SK-N-SH (cell line): ENCODE results near the gene ENTPD2. TPM values are rescaled to one million over a fixed set of nuclear protein-coding genes. Genes with fewer than 3 reads are reported as not detected.

Source experiments
- CTCF ChIA-PET: fragments of 300-600, 350-600 bp; formaldehyde crosslinking; extraction: SDS; loops from one replicate; lab custom pipeline; 2021; lab: Yijun Ruan, JAX
- POLR2A ChIA-PET: fragments of 350-600 bp; sonication (Branson Sonifier 250); formaldehyde crosslinking; extraction: SDS; loops from one replicate; lab custom pipeline; 2020; ENCODE audit warnings: antibody characterized with exemption, inconsistent platforms; lab: Yijun Ruan, JAX
- DNase-seq: peaks from one replicate; pipeline ENCODE4 v3.0.0; 2012
- H2AFZ ChIP-seq: fragments of 200-600 bp; sonication (generic); 2 replicates; pipeline ENCODE4 v1.8.1; 2016; ENCODE audit warnings: antibody characterized with exemption, mild to moderate bottlenecking, low read depth
- H3F3A ChIP-seq: fragments of 200-600 bp; sonication (generic); replicated peaks from 2 replicates; pipeline ENCODE3; 2016; ENCODE audit warnings: antibody characterized with exemption, mild to moderate bottlenecking; ENCODE audit not compliant: insufficient read depth
- H3K27ac ChIP-seq, 2 experiments: fragments of 200-500 bp in 1 of 2; fragments of 200-600 bp in 1 of 2; sonication (Bioruptor generic) in 1 of 2; sonication (generic), shearing (Covaris generic) in 1 of 2; 2 replicates each; pipeline versions ENCODE4 v1.5.1 to v1.6.1; 2014 to 2016; ENCODE audit warnings: low read depth in 2 of 2, inconsistent platforms in 1 of 2, low read length in 1 of 2, mild to moderate bottlenecking in 1 of 2, mixed read lengths in 1 of 2
- H3K27me3 ChIP-seq: fragments of 200-600 bp; sonication (generic), shearing (Covaris generic); 2 replicates; pipeline ENCODE4 v1.6.1; 2016; ENCODE audit warnings: mixed run types; ENCODE audit not compliant: insufficient read depth
- H3K36me3 ChIP-seq, 2 experiments: fragments of 200-500 bp in 1 of 2; fragments of 200-600 bp in 1 of 2; sonication (Bioruptor generic) in 1 of 2; sonication (generic) in 1 of 2; replicated peaks in 1 of 2; 2 replicates each; pipeline versions ENCODE3 to v1.5.1; 2014 to 2016; ENCODE audit warnings: low read length in 1 of 2, mild to moderate bottlenecking in 1 of 2; ENCODE audit not compliant: insufficient read depth in 2 of 2, control insufficient read depth in 1 of 2
- H3K4me1 ChIP-seq, 2 experiments: fragments of 200-500 bp in 1 of 2; fragments of 200-600 bp in 1 of 2; sonication (Bioruptor generic) in 1 of 2; sonication (generic), shearing (Covaris generic) in 1 of 2; 2 replicates each; pipeline versions ENCODE4 v1.5.1 to v1.6.1; 2014 to 2016; ENCODE audit warnings: low read depth in 1 of 2, low read length in 1 of 2, mixed run types in 1 of 2; ENCODE audit not compliant: insufficient read depth in 2 of 2, control insufficient read depth in 1 of 2
- H3K4me2 ChIP-seq: fragments of 200-600 bp; sonication (generic), shearing (Covaris generic); 2 replicates; pipeline ENCODE4 v1.6.1; 2017; ENCODE audit warnings: mixed run types
- H3K4me3 ChIP-seq, 2 experiments: fragments of 200-500 bp in 1 of 2; fragments of 200-600 bp in 1 of 2; sonication (Bioruptor generic) in 1 of 2; sonication (generic), shearing (Covaris generic) in 1 of 2; 2 replicates each; pipeline versions ENCODE4 v1.5.1 to v1.8.1; 2014 to 2016; ENCODE audit warnings: low read depth in 2 of 2, inconsistent platforms in 1 of 2, low read length in 1 of 2, mild to moderate bottlenecking in 1 of 2, mixed read lengths in 1 of 2, moderate library complexity in 1 of 2
- H3K79me2 ChIP-seq: fragments of 200-600 bp; sonication (generic); 2 replicates; pipeline ENCODE4 v1.8.1; 2017; ENCODE audit warnings: mild to moderate bottlenecking; ENCODE audit not compliant: insufficient read depth
- H3K9ac ChIP-seq: fragments of 200-600 bp; sonication (generic); 2 replicates; pipeline ENCODE4 v1.6.1; 2017; ENCODE audit warnings: mixed run types
- H3K9me2 ChIP-seq: fragments of 200-600 bp; sonication (generic); 2 replicates; pipeline ENCODE4 v1.6.1; 2017; ENCODE audit warnings: mixed run types
- H3K9me3 ChIP-seq: fragments of 200-600 bp; sonication (generic); 2 replicates; pipeline ENCODE4 v1.6.1; 2017; ENCODE audit warnings: mixed run types, mild to moderate bottlenecking, moderate library complexity
- H4K20me1 ChIP-seq: fragments of 200-600 bp; sonication (generic); 2 replicates; pipeline ENCODE4 v1.6.1; 2017; ENCODE audit warnings: mild to moderate bottlenecking, mixed run types; ENCODE audit not compliant: insufficient read depth
- CHD2 ChIP-seq: fragments of 150-350 bp; IDR thresholded peaks from 2 replicates; pipeline ENCODE4 v1.6.1; 2018; ENCODE audit warnings: low read length; ENCODE audit not compliant: partially characterized antibody
- ELF1 ChIP-seq: IDR thresholded peaks from 2 replicates; pipeline ENCODE4 v1.4.0; 2012
- FOSL2 ChIP-seq: IDR thresholded peaks from 2 replicates; pipeline ENCODE4 v1.4.0; 2012; ENCODE audit warnings: low read depth, mild to moderate bottlenecking, moderate library complexity, borderline replicate concordance
- FOXJ3 ChIP-seq: sonication (generic); formaldehyde crosslinking; IDR thresholded peaks from 2 replicates; pipeline ENCODE4 v1.5.1; 2020; ENCODE audit warnings: mild to moderate bottlenecking, missing genetic modification reagents
- FOXM1 ChIP-seq: IDR thresholded peaks from 2 replicates; pipeline ENCODE4 v1.4.0; 2012; ENCODE audit warnings: low read depth, mild to moderate bottlenecking
- MXI1 ChIP-seq: IDR thresholded peaks from 2 replicates; pipeline ENCODE4 v1.6.1; 2012; ENCODE audit warnings: mild to moderate bottlenecking, low read depth, low read length, improper control_type of control experiment
- NRF1 ChIP-seq: IDR thresholded peaks from 2 replicates; pipeline ENCODE4 v1.6.1; 2012; ENCODE audit warnings: low read depth, mild to moderate bottlenecking, low read length
- POLR2AphosphoS5 ChIP-seq: IDR thresholded peaks from 2 replicates; pipeline ENCODE4 v1.6.1; 2012; ENCODE audit warnings: low read depth, low read length
- RAD21 ChIP-seq: IDR thresholded peaks from 2 replicates; pipeline ENCODE4 v1.6.1; 2012; ENCODE audit warnings: mild to moderate bottlenecking, low read length
- RFX5 ChIP-seq: IDR thresholded peaks from 2 replicates; pipeline ENCODE4 v1.6.1; 2012; ENCODE audit warnings: mild to moderate bottlenecking, improper control_type of control experiment, low read length
- SIN3A ChIP-seq: IDR thresholded peaks from 2 replicates; pipeline ENCODE4 v1.6.1; 2012; ENCODE audit warnings: low read depth, mild to moderate bottlenecking, low read length, moderate library complexity, borderline replicate concordance
- TAF1 ChIP-seq: IDR thresholded peaks from 2 replicates; pipeline ENCODE4 v1.6.1; 2012; ENCODE audit warnings: low read depth, mild to moderate bottlenecking, low read length, moderate library complexity, borderline replicate concordance
- TCF12 ChIP-seq: IDR thresholded peaks from 2 replicates; pipeline ENCODE4 v1.4.0; 2012
- TEAD4 ChIP-seq: IDR thresholded peaks from 2 replicates; pipeline ENCODE4 v1.4.0; 2012; ENCODE audit warnings: mild to moderate bottlenecking, borderline replicate concordance; ENCODE audit not compliant: insufficient read depth
- WGBS: methylation state at CpG from one replicate; pipeline ENCODE4 v1.1.6; 2017; ENCODE audit warnings: low lambda C conversion rate; 5-methylcytosine and 5-hydroxymethylcytosine counted together
- polyA plus RNA-seq, 3 experiments: library from polyadenylated mRNA; depleted of rRNA; stranded (reverse); fragments of >200 nt; gene quantifications; 2 replicates each; pipeline ENCODE4 v1.2.3, GENCODE V29; 2012
- TF ChIP-seq, protein P1 (sequence below): IDR thresholded peaks from 2 replicates; pipeline ENCODE4 v1.4.0; 2012; ENCODE audit warnings: low read depth, borderline replicate concordance
- TF ChIP-seq, protein P2 (sequence below): IDR thresholded peaks from 2 replicates; pipeline ENCODE4 v1.4.0; 2012; ENCODE audit warnings: low read depth, borderline replicate concordance
- TF ChIP-seq, protein P3 (sequence below): IDR thresholded peaks from 2 replicates; pipeline ENCODE4; 2012
- TF ChIP-seq, protein P4 (sequence below): IDR thresholded peaks from 2 replicates; pipeline ENCODE4 v1.4.0; 2012; ENCODE audit warnings: low read depth
- TF ChIP-seq, protein P5 (sequence below): IDR thresholded peaks from 2 replicates; pipeline ENCODE4 v1.6.1; 2012; ENCODE audit warnings: mild to moderate bottlenecking, low read depth, low read length, moderate library complexity

ENTPD2 gene
- polyA plus RNA-seq, 1 of the 3 experiments (the other 2 are of a cell fraction): not detected

DNA sequence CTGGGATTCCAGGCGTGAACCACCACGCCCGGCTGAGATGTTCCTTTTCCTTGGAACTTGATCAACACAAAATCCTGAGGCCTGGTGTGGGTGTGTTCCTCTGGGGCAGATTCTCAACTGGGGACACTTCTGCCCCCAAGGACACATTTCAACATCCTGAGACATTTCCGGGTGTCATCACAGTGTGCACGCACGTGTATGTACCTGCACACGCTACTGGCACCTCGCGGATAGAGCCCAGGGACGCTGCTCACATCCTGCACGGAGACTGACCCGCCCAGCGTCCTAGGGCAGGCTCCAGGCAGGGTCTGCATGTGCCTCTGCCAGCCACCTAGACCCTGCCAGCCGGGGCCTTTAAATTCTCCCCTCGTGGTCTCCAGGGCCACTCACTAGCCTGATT, 8.5 kb upstream of the ENTPD2 start:
- 0 out of 2 replicates have a peak, but pooled peaks cover 5% of the 10 kb centered on the region for H4K20me1 ChIP-seq
- H3K27ac ChIP-seq: no peak overlapping the region
- H3K27me3 ChIP-seq: no peaks in the 10 kb centered on the region
- ChIA-PET CTCF (interaction anchor here (10.9 to 16.8 kb wide), 2 partner anchors 12 to 26 kb away, joined by 92 to 803 read pairs; partner anchors contain the start of genes ENTPD2 and NPDC1), POLR2A (no interaction called here)
- no peaks in the 10 kb centered on the region for H3F3A ChIP-seq
- H3K79me2 ChIP-seq: no peaks in the 10 kb centered on the region
- no peaks in the 10 kb centered on the region for H3K36me3 ChIP-seq
- 88% methylated on average over 10 of the region's 15 CpGs for WGBS
- H3K9ac ChIP-seq: no peak overlapping the region
- no peak overlapping the region for H3K4me2 ChIP-seq
- DNase-seq: no peak
- no peaks in the 10 kb centered on the region for H3K9me3 ChIP-seq
- no peak overlapping the region for H2AFZ ChIP-seq
- H3K9me2 ChIP-seq: no peaks in the 10 kb centered on the region
- H3K4me1 ChIP-seq: peaks cover 0 to 5% of the 10 kb centered on the region in 2 experiments; a peak in 2 of 4 replicates
- no peak for TF ChIP-seq TCF12
- TF ChIP-seq FOXJ3 (CRISPR knock-in tag): no peak
- no peak for TF ChIP-seq SIN3A
- no peak for TF ChIP-seq FOSL2
- TF ChIP-seq, protein P1, sequence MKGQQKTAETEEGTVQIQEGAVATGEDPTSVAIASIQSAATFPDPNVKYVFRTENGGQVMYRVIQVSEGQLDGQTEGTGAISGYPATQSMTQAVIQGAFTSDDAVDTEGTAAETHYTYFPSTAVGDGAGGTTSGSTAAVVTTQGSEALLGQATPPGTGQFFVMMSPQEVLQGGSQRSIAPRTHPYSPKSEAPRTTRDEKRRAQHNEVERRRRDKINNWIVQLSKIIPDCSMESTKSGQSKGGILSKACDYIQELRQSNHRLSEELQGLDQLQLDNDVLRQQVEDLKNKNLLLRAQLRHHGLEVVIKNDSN: no peak
- no peak for TF ChIP-seq FOXM1
- H3K4me3 ChIP-seq: no peak overlapping the region

DNA sequence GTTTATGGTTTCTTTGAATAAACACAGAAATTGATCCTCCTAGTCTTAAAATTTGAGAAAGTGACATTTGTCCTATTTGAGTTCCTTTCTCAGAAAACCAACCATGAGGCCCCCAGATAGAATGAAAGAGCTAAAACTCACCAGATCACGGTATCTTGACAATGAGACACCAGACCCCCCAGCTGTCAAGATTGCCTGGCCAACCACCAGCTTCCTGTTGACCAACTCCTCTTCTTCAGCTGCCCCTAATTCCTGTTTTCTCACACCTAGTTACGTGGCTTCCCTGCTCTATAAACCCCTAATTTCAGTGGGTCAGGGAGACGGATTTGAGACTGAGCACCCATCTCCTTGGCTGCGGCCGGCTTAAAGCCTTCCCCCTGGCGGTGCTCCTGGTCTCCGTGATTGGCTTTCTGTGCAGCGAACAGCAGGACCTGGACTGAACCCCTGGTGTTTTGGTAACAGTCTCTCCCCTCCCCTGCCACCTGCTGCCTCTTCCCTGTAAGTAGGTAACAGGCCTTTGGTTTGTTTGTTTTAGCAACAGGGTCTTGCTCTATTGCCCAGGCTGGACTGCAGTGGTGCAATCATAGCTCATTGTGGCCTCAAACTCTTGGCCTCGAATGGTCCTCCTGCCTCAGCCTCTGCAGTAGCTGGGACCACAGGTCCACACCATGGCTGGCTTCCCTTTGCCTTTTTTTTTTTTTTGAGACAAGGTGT, 4.8 kb upstream of the ENTPD2 start:
- Histone ChIP-seq H3K79me2 (no peaks in the 10 kb centered on the region), H2AFZ (no peak overlapping the region), H3K36me3 (no peaks in the 10 kb centered on the region), H3K9ac (no peak overlapping the region), H3K9me3 (no peaks in the 10 kb centered on the region), H3K27ac (no peak overlapping the region), H4K20me1 (no peaks in the 10 kb centered on the region), H3K4me3 (no peak overlapping the region), H3K9me2 (no peaks in the 10 kb centered on the region), H3K27me3 (no peaks in the 10 kb centered on the region), H3K4me2 (no peak overlapping the region), H3F3A (no peaks in the 10 kb centered on the region), H3K4me1 (peaks cover 0 to 27% of the 10 kb centered on the region in 2 experiments; a peak in 2 of 4 replicates)
- POLR2A ChIA-PET: no interaction called here
- DNase-seq: no peak
- CTCF ChIA-PET: interaction anchor here (1.0 to 19.8 kb wide), 3 partner anchors 7 to 29 kb away, joined by 4 to 803 read pairs (median 803); partner anchors contain the start of genes ENTPD2, NPDC1 and SAPCD2
- 91% methylated on average over 9 of the region's 9 CpGs for WGBS
- TF ChIP-seq TAF1 (no peak), NRF1 (no peak), MXI1 (no peak), ELF1 (no peak), FOXM1 (no peak), SIN3A (no peak), CHD2 (no peak), RFX5 (no peak), FOXJ3 (CRISPR knock-in tag) (no peak), RAD21 (no peak), POLR2AphosphoS5 (no peak), TEAD4 (no peak), FOSL2 (no peak)
- TF ChIP-seq, protein P2, sequence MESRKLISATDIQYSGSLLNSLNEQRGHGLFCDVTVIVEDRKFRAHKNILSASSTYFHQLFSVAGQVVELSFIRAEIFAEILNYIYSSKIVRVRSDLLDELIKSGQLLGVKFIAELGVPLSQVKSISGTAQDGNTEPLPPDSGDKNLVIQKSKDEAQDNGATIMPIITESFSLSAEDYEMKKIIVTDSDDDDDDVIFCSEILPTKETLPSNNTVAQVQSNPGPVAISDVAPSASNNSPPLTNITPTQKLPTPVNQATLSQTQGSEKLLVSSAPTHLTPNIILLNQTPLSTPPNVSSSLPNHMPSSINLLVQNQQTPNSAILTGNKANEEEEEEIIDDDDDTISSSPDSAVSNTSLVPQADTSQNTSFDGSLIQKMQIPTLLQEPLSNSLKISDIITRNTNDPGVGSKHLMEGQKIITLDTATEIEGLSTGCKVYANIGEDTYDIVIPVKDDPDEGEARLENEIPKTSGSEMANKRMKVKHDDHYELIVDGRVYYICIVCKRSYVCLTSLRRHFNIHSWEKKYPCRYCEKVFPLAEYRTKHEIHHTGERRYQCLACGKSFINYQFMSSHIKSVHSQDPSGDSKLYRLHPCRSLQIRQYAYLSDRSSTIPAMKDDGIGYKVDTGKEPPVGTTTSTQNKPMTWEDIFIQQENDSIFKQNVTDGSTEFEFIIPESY: no peak
- TF ChIP-seq, protein P3, sequence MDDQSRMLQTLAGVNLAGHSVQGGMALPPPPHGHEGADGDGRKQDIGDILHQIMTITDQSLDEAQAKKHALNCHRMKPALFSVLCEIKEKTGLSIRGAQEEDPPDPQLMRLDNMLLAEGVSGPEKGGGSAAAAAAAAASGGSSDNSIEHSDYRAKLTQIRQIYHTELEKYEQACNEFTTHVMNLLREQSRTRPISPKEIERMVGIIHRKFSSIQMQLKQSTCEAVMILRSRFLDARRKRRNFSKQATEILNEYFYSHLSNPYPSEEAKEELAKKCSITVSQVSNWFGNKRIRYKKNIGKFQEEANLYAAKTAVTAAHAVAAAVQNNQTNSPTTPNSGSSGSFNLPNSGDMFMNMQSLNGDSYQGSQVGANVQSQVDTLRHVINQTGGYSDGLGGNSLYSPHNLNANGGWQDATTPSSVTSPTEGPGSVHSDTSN: no peak
- TF ChIP-seq, protein P4, sequence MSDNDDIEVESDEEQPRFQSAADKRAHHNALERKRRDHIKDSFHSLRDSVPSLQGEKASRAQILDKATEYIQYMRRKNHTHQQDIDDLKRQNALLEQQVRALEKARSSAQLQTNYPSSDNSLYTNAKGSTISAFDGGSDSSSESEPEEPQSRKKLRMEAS: no peak
- TF ChIP-seq, protein P5, sequence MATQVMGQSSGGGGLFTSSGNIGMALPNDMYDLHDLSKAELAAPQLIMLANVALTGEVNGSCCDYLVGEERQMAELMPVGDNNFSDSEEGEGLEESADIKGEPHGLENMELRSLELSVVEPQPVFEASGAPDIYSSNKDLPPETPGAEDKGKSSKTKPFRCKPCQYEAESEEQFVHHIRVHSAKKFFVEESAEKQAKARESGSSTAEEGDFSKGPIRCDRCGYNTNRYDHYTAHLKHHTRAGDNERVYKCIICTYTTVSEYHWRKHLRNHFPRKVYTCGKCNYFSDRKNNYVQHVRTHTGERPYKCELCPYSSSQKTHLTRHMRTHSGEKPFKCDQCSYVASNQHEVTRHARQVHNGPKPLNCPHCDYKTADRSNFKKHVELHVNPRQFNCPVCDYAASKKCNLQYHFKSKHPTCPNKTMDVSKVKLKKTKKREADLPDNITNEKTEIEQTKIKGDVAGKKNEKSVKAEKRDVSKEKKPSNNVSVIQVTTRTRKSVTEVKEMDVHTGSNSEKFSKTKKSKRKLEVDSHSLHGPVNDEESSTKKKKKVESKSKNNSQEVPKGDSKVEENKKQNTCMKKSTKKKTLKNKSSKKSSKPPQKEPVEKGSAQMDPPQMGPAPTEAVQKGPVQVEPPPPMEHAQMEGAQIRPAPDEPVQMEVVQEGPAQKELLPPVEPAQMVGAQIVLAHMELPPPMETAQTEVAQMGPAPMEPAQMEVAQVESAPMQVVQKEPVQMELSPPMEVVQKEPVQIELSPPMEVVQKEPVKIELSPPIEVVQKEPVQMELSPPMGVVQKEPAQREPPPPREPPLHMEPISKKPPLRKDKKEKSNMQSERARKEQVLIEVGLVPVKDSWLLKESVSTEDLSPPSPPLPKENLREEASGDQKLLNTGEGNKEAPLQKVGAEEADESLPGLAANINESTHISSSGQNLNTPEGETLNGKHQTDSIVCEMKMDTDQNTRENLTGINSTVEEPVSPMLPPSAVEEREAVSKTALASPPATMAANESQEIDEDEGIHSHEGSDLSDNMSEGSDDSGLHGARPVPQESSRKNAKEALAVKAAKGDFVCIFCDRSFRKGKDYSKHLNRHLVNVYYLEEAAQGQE: no peak
